A673 (cell line): ENCODE data around the gene EPAS1. TPM values are rescaled to one million over a fixed set of nuclear protein-coding genes. Genes with fewer than 3 reads are reported as not detected.

Experiments used
- BruUV-seq: library from RNA; stranded (reverse); fragments of 400-500 nt; replicated peaks from 2 replicates; lab custom pipeline; 2021; lab: Mats Ljungman, UMichigan
- CTCF ChIA-PET: fragments of 300-600 bp; sonication (Branson Sonifier 250); formaldehyde crosslinking; loops from one replicate; lab custom pipeline; 2022; ENCODE audit warnings: antibody characterized with exemption; lab: Charles Lee
- POLR2A ChIA-PET: fragments of 300-600 bp; sonication (Branson Sonifier 250); formaldehyde crosslinking; loops from one replicate; lab custom pipeline; 2022; ENCODE audit warnings: antibody characterized with exemption; ENCODE audit not compliant: low non-redundant PET; lab: Charles Lee
- DNase-seq: peaks from one replicate; pipeline ENCODE4 v3.0.0-alpha.2; 2015; ENCODE audit warnings: low spot score
- H3K27ac ChIP-seq: fragments of 200-600 bp; sonication (generic); 2 replicates; pipeline ENCODE4 v1.5.1; 2016; ENCODE audit warnings: mixed run types, low read depth, mild to moderate bottlenecking, mixed read lengths, antibody characterized with exemption, low read length; ENCODE audit not compliant: poor library complexity, severe bottlenecking
- H3K27me3 ChIP-seq: fragments of 200-600 bp; sonication (generic); replicated peaks from 2 replicates; pipeline ENCODE4 v1.6.1; 2017; ENCODE audit warnings: mixed run types, low read depth, mild to moderate bottlenecking, mixed read lengths, antibody characterized with exemption, low read length; ENCODE audit not compliant: insufficient read depth, poor library complexity
- H3K36me3 ChIP-seq: fragments of 200-600 bp; sonication (generic); 2 replicates; pipeline ENCODE4 v1.6.1; 2016; ENCODE audit warnings: mixed run types, mild to moderate bottlenecking, mixed read lengths, antibody characterized with exemption, low read length; ENCODE audit not compliant: insufficient read depth, poor library complexity, severe bottlenecking
- H3K4me1 ChIP-seq: fragments of 200-600 bp; sonication (generic); 2 replicates; pipeline ENCODE4 v1.6.1; 2017; ENCODE audit warnings: mixed run types, mild to moderate bottlenecking, mixed read lengths, antibody characterized with exemption, low read length; ENCODE audit not compliant: insufficient read depth, poor library complexity, severe bottlenecking
- H3K4me3 ChIP-seq: fragments of 200-600 bp; sonication (generic); 2 replicates; pipeline ENCODE4 v1.5.1; 2016; ENCODE audit warnings: low read depth, mixed run types, mild to moderate bottlenecking, mixed read lengths, low read length; ENCODE audit not compliant: poor library complexity, severe bottlenecking
- H3K9me3 ChIP-seq: fragments of 200-600 bp; sonication (generic); 2 replicates; pipeline ENCODE4 v1.6.1; 2016; ENCODE audit warnings: mixed run types, low read depth, mild to moderate bottlenecking, mixed read lengths, antibody characterized with exemption, low read length; ENCODE audit not compliant: poor library complexity, severe bottlenecking
- EZH2 ChIP-seq: fragments of 200-600 bp; sonication (generic); IDR thresholded peaks from 2 replicates; pipeline ENCODE4 v1.6.1; 2017; ENCODE audit warnings: borderline replicate concordance, low read depth, mild to moderate bottlenecking, mixed read lengths, antibody characterized with exemption, low read length; ENCODE audit not compliant: poor library complexity, severe bottlenecking
- intact Hi-C: fragments of 100-400 bp; cut with micrococcal nuclease; formaldehyde crosslinking; loops from one replicate; pipeline ENCODE4 v1.10.0; 2022; ENCODE audit not compliant: unreplicated experiment
- total RNA-seq: library from RNA; stranded (reverse); gene quantifications from 2 replicates; pipeline ENCODE4 v1.2.3, GENCODE V29; 2021
- TF ChIP-seq, protein P1 (sequence below): fragments of 300-800, 200-600 bp; sonication (generic); conservative IDR thresholded peaks from 2 replicates; pipeline ENCODE4 v1.5.1; 2017; ENCODE audit warnings: low read depth, mild to moderate bottlenecking, antibody characterized with exemption, low read length, moderate library complexity, mixed read lengths

The EPAS1 gene
- total RNA-seq, 1 experiment from 2014 or later: 0.41 TPM

DNA sequence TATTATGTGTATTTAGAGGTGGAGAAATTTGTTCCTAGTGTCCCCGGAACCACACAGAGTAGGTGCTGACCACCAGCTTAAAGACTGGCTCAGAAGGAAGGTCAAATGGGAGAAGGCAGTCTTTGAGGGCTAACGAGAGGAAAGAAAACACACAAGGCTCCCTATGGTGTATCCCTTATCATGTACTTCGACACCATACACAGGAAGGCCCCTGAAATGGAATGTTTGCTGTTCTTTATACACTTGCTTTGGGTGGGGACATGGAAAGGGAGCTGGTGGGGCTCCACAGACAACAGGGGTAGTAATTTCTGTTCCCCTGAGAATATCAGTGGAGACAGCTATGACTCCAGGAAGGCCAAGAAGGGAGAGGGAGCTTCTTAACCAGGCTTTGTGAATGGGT lies 6.0 kb downstream of the EPAS1 start:
- no peak for TF ChIP-seq EZH2
- TF ChIP-seq, protein P1, sequence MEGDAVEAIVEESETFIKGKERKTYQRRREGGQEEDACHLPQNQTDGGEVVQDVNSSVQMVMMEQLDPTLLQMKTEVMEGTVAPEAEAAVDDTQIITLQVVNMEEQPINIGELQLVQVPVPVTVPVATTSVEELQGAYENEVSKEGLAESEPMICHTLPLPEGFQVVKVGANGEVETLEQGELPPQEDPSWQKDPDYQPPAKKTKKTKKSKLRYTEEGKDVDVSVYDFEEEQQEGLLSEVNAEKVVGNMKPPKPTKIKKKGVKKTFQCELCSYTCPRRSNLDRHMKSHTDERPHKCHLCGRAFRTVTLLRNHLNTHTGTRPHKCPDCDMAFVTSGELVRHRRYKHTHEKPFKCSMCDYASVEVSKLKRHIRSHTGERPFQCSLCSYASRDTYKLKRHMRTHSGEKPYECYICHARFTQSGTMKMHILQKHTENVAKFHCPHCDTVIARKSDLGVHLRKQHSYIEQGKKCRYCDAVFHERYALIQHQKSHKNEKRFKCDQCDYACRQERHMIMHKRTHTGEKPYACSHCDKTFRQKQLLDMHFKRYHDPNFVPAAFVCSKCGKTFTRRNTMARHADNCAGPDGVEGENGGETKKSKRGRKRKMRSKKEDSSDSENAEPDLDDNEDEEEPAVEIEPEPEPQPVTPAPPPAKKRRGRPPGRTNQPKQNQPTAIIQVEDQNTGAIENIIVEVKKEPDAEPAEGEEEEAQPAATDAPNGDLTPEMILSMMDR: no peak
- peaks cover 47% of the 10 kb centered on the region for H3K27me3 ChIP-seq
- no peak overlapping the region for H3K4me3 ChIP-seq
- H3K9me3 ChIP-seq: no peaks in the 10 kb centered on the region
- POLR2A ChIA-PET: no interaction called here
- H3K4me1 ChIP-seq: peaks cover 18% of the 10 kb centered on the region
- CTCF ChIA-PET: no interaction called here
- intact Hi-C loops: no loop called here
- H3K27ac ChIP-seq: no peak overlapping the region
- BruUV-seq: no TSS peak
- no peak for DNase-seq
- no peaks in the 10 kb centered on the region for H3K36me3 ChIP-seq

DNA sequence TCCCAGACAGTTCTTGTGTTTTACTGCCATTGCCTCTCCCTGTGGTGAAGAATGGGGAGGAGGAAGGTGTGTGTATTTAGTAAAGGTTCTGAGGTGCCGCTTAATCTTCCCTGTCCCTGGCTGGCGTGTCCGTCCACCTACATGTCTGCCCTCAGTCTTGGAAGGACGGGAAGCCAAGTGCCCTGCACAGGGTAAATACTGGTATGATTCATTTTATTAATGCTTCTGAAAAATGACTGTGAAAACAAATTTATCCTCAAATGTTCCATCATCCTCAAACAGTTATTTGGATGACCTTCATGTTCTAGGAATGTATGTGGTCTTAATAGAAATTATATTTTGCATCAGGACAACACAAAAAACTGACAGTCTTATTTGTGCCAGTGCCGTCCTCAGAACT lies 6.6 kb downstream of the EPAS1 start:
- POLR2A ChIA-PET: no interaction called here
- CTCF ChIA-PET: no interaction called here
- peaks cover 41% of the 10 kb centered on the region for H3K27me3 ChIP-seq

DNA sequence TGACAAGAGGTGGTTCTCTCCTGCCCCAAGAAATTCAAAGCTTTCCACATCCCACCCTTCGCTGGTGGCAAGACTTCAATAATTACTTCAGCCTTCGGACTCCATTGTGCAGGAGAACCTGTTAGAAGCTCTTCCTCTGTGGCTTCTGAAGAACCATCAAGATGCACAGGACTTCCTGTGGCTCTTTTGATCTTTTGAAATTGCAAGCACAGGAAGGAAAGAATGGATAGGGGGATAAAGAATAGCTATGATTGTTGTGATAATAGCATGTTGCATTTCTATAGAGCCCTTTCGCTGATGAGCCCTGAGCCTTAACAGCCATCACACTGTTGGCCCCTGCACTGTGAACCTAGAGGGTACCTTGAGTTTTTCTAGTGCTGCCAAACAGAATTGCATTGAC lies 7.4 kb downstream of the EPAS1 start:
- H3K27ac ChIP-seq: no peak overlapping the region

More for the DNA sequence above, 6.6 kb downstream of the EPAS1 start:
- Histone ChIP-seq H3K27ac (no peak overlapping the region), H3K4me1 (peaks cover 12% of the 10 kb centered on the region), H3K9me3 (no peaks in the 10 kb centered on the region), H3K4me3 (no peak overlapping the region), H3K36me3 (no peaks in the 10 kb centered on the region)
- TF ChIP-seq, protein P1: no peak
- TF ChIP-seq EZH2: no peak
- no peak for DNase-seq
- no TSS peak for BruUV-seq
- intact Hi-C loops: no loop called here

More for the DNA sequence above, 7.4 kb downstream of the EPAS1 start:
- POLR2A ChIA-PET: no interaction called here
- Histone ChIP-seq H3K4me1 (peaks cover 4% of the 10 kb centered on the region), H3K27me3 (peaks cover 33% of the 10 kb centered on the region), H3K36me3 (no peaks in the 10 kb centered on the region), H3K4me3 (no peak overlapping the region), H3K9me3 (no peaks in the 10 kb centered on the region)
- CTCF ChIA-PET: no interaction called here
- DNase-seq: no peak
- intact Hi-C loops: no loop called here
- no peak for TF ChIP-seq EZH2
- TF ChIP-seq, protein P1: no peak
- BruUV-seq: no TSS peak
